HG03565 (cell line): Measurements from ENCODE around the gene NBEA.

ENCODE experiments used
- ATAC-seq: cut with Tn5 transposase; IDR thresholded peaks from one replicate; pipeline ENCODE4 v1.9.1; 2021; ENCODE audit warnings: mild to moderate bottlenecking, moderate library complexity; ENCODE audit not compliant: unreplicated experiment

NBEA gene

GRCh38 chr13:35162420-35162819, 220.3 kb downstream of the NBEA start:
- no peak for ATAC-seq

GRCh38 chr13:35163674-35164073, 221.6 kb downstream of the NBEA start:
- ATAC-seq = peak; percentile 49

DNA sequence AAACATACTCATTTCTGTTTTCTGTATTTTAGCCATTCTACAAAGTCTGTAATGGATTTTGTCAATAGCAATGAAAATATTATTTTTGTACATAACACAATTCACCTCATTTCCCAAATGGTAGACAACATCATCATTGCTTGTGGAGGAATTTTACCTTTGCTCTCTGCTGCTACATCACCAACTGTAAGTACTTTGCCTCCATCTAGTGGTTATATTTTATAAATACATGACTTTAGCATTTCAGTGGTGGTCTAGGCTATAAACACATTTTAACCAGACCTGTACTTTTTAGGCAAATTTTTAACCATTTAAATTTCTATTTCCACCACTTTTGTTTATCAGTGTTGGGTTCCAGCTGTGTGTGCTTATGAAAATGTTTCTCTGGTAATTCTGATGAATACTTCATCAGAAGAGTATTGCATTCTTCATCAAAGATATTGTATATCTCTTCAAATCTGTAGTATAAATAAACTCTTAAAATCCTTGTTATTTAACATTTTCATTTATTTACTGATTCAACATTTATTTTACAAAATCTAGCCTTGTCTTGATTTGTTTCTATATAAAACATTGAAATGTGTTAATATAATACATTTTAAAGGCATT, 222.4 kb downstream of the NBEA start:
- ATAC-seq = peak; percentile 71

DNA sequence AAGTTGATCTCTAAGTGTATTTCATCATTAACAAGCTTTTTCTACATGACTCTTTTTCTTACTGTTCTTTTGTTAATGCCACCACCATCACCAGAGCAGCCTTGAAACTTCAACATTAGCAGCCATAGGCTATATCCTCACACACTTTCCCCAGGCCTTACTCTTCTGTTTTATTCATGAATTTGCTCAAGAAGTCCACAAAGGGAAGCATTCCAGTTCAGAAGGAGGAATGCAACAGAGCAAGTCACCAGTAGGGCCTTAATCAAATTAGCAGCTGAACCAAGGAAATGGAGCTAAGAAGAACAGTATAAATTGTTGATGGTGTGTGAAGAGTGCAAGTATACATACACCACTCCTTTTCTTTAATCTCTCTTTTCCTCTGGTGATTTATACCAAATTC, 223.1 kb downstream of the NBEA start:
- no peak for ATAC-seq

DNA sequence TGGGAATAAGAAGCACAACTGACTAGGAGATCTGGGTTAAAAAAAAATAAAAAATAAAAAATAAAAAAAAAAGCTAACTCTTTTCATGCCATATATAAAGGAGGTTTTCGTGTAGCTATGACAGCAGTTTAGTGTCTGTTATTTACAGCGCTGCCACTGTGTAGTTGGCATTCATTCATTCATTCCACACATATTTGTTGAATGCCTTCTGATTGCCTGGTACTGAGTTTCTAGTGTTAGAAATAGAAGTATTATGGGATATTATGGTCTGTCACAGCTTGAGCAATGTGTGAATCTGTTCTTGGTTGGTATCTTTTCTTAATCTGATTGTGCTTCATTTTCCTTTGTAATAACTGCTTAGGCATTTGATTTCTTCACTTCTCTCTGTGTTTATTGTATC, 237.4 kb downstream of the NBEA start:
- no peak for ATAC-seq

- ATAC-seq = no peak
These were observed 238.0 kb downstream of the NBEA start for GRCh38 chr13:35179920-35180663.

- no peak for ATAC-seq
These were observed 248.2 kb downstream of the NBEA start for GRCh38 chr13:35190241-35190640.

DNA sequence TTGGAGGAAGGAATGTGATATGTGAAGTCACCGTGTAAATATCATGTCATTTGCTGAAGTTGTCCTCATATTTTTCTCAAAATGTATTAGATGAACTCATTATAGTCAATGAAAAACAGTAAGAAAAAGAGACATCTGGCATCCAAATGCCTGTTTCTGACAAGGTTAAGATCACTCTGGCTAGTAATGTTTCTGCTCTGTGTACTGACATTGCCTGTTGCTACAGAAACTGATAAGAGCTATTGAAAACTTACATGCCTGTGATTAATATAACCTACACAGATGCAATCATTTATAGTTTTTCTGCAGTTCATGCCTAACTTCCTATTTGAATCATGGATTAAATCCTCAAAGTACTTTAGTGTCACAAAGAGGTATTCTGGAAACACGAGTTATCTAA, 249.8 kb downstream of the NBEA start:
- ATAC-seq = no peak

- no peak for ATAC-seq
These were observed 256.6 kb downstream of the NBEA start for GRCh38 chr13:35198613-35199200.

GRCh38 chr13:35208587-35208986, 266.5 kb downstream of the NBEA start:
- no peak for ATAC-seq

GRCh38 chr13:35210261-35210660, 268.2 kb downstream of the NBEA start:
- no peak for ATAC-seq

- no peak for ATAC-seq
These were observed 269.9 kb downstream of the NBEA start for GRCh38 chr13:35211949-35212348.

GRCh38 chr13:35213911-35214310, 271.8 kb downstream of the NBEA start:
- no peak for ATAC-seq

DNA sequence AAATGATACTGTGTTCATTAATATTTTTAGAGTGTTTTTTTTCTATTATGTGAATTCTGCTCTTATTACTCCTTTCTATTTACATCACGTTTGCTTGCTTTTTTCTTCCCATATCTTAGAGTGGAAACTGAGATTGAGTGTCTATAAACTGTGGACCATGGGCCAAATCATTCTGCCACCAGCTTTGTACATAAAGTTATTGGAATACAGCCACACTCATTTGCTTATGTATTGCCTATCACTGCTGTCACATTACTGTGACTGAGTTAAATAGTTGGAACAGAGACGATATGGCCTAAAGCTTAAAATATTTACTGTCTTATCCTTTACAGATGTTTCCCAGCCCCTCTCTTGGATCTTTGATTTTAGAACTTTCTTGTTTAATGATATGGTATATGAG, 274.1 kb downstream of the NBEA start:
- ATAC-seq = no peak

- no peak for ATAC-seq
These were observed 277.0 kb downstream of the NBEA start for GRCh38 chr13:35219021-35219420.

- no peak for ATAC-seq
These were observed 283.1 kb downstream of the NBEA start for GRCh38 chr13:35225159-35225558.

GRCh38 chr13:35225582-35225981, 283.5 kb downstream of the NBEA start:
- ATAC-seq = no peak

DNA sequence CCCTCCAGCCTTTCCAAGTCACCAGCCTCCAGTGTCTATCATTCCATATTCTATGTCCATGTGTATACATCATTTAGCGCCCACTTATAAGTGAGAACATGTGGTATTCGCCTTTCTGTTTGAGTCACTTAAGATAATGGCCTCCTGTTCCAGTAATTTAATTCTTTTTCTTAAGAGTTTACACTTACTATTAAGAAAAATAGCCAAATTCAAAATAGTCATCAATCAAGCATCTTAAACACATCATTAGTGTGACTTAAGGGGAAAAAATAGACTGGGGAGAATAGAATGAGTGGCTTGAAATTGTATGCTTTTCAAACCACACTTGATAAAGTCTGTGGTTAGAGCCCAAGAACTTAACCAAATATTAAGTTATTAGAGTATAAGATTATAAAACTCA, 286.5 kb downstream of the NBEA start:
- no peak for ATAC-seq

GRCh38 chr13:35231426-35231825, 289.4 kb downstream of the NBEA start:
- no peak for ATAC-seq

DNA sequence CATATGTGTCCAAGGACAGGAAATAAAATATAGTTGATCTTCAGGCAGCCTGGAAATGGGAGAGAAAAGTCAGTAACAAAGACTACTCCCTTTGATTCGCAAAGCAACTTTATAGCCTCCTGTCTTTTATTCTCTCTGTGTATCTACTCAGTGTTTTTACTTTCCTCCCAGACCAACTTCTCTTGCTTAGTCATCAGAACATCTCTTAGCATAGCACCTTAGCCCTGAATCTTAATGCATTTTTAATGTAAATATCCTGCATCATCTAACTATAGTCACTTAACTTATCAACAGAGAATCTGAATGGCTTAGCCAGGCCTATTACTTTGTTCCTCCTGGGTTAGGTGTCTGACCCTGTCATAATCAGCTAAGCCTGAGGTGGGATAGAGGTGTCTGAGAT, 296.2 kb downstream of the NBEA start:
- ATAC-seq = no peak

DNA sequence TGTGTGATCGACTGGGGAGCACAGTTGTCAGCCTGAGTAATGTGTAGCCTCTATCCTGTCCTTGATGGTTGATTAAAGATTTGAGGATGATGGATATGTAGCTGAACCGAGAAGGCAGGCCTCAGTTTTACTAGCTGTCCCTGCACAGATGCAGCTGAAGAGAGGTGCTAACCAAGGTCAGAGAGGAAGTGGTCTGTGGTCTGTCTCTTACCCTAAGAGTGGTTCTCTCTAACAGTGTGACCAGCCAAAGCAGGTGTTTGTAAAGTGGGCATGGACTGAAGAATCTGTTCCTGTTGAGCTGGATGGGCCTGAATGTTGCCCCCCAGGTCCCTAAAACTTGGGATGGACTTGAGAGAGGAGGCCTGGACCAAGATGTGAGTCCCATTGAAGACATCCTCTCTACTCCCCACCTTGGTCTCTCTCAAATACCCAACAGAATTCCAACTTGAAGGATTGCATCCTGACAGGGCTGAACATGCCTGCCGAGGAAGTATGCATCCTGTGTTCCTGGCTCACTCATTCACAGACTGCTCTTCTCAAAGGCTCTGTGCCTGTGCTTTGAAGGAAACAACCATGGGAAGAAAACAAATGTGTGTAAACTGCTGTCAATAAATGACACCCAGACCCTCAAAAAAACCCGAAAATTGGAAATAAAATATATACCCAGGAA, 310.6 kb downstream of the NBEA start:
- ATAC-seq = peak; percentile 91

GRCh38 chr13:35255241-35255640, 313.2 kb downstream of the NBEA start:
- no peak for ATAC-seq
